GM10266 (cell line): Measurements from ENCODE around the gene HTR2B.

Experiments used
- DNase-seq: peaks from one replicate; pipeline ENCODE4 v3.0.0; 2012; ENCODE audit errors: extremely low spot score
- TF ChIP-seq, protein P1 (sequence below): IDR thresholded peaks from 2 replicates; pipeline ENCODE4 v1.5.1; 2012; ENCODE audit warnings: mild to moderate bottlenecking, low read depth; ENCODE audit not compliant: control insufficient read depth, insufficient read depth; ENCODE audit errors: missing control alignments

Gene HTR2B

DNA sequence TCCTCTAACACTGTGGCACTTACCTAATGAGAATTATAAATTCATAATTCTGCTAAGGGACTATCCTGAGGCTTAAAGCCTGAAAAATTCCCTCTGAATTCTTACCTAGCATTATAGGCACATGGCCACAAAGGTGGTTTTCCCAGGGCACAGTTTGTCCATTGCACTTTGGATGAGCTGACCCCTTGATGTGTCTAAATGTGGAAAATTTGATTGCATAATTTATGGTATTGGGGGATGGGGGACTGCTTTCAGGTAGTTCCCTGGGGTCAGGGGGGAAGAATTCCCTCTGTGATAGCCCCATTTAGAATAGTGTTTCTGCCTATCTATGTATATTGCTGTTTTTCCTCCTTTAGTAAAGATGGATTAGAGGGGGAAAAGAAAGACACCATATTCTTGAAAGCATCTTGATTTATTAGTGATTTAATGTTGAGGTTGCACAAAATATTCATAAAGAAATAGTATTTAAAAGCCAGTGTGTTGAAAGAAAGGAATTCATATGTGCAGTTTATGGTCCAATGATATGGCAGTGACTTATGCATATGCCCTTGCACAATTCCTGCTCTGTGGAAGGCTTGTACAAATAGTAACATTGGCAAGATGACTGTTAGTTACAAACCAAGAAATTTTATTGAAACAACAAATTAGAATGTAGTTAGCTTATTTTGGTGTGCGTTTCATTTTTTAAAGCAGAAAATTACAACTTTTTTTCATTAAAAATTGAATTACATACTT is 8.7 kb upstream of the HTR2B start:
- no peak for DNase-seq

DNA sequence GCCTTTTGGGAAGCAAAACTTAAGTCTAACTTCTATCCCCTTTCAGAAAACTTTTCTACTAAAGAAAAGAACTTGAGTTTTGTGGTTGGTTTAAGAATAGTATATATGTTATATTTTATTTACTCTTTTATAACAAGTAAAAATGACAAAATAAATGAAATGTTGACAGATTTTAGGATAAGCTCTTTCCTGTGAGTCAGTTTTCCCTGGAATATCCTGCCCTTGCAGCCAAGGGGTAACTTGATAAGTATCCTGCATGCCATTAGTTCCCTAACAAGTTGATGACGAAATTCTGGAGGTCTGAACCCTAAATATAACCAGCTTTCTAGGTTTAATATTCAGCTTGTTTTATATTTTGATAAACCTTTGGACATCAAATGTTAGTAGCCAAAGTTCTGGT is 7.3 kb upstream of the HTR2B start:
- TF ChIP-seq, protein P1, sequence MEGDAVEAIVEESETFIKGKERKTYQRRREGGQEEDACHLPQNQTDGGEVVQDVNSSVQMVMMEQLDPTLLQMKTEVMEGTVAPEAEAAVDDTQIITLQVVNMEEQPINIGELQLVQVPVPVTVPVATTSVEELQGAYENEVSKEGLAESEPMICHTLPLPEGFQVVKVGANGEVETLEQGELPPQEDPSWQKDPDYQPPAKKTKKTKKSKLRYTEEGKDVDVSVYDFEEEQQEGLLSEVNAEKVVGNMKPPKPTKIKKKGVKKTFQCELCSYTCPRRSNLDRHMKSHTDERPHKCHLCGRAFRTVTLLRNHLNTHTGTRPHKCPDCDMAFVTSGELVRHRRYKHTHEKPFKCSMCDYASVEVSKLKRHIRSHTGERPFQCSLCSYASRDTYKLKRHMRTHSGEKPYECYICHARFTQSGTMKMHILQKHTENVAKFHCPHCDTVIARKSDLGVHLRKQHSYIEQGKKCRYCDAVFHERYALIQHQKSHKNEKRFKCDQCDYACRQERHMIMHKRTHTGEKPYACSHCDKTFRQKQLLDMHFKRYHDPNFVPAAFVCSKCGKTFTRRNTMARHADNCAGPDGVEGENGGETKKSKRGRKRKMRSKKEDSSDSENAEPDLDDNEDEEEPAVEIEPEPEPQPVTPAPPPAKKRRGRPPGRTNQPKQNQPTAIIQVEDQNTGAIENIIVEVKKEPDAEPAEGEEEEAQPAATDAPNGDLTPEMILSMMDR = no peak

More for the DNA sequence above, 8.7 kb upstream of the HTR2B start:
- TF ChIP-seq, protein P1 = no peak

DNA sequence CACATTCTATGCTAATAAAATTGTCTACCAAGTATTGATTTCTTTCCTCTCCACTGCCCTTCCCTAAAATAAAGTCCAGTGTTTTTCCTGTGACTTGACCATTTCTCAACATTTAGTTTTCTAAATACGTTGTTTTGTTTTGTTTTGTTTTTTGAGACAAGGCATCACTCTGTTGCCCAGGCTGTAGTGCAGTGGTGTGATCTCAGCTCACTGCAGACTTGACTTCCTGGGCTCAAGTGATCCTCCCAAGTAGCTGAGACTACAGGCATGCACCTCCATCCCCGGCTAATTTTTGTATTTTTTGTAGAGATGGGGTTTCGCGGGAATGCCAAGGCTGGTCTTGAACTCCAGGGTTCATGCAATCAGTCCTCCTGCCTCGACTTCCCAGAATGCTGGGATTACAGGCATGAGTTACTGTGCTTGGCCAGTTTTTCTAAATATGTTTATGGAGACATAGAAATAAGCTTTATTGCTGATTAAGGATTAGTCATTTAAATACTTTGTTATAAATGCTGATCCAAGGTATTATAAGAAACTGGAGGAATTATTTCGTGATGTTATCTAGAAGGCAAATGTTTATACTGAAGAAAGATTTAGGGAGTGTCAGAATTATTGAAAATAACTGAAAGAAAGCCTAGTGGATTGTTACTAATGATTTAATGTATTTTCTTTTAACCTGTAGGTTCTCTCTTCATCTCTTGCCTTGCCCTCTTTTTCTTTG is 5.7 kb upstream of the HTR2B start:
- DNase-seq = no peak
- TF ChIP-seq, protein P1 = no peak

More for the DNA sequence above, 7.3 kb upstream of the HTR2B start:
- no peak for DNase-seq

DNA sequence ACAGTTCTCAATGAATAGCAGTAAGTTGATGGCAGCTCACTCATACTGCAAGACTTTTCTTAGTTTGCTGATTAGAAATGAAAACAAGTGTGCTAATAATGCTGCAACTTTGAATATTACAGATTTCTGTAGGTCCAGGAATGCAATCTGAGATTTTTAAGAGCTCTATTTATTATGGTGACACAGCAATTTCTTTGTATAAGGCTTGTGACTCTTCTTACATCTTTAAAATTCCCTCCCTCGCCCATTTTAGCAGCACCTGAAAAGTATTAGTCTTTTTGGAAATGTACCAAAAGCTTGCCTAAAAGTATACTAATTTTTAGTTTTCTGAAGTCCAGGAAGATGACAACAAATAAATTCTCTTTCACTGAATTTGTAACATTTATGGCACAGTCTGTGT is 4.4 kb upstream of the HTR2B start:
- DNase-seq = no peak
- TF ChIP-seq, protein P1 = no peak

DNA sequence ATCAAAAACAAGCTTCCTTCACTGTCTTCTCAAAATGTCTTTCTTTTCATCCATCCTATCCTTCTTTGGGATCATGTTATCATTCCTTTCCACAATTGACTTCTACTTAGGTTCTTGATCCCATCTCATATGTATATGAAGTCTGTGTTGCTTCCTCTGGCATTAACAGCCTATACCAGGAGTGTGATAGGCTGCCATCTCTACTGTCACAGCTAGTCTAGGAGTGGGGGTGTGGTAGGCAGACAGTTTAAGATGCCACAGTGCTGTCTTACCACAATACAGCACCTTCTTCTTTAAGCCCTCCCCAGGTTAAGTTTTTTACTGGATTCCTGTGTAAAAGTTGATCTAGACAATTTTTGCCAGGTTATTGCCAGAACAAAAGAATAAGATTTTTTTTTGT is 3.7 kb upstream of the HTR2B start:
- DNase-seq = no peak
- TF ChIP-seq, protein P1 = no peak

DNA sequence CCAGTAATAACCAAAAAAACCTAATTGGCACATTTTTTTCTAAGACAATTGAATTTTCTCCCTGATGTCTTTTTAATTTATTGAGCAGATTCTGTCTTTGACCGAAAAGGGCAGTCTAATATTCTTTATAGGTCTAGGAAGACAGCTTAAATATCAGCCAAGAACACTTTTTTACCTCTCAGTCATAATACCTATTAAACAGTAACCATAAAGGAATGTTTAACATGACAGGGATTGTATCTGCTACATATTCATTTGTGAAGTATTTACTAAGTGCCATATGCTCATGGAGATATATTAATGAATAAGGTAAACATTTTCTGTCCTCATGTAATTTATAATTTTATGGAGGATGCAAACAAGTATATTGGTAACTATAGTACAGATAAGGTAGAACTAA is 3.1 kb upstream of the HTR2B start:
- TF ChIP-seq, protein P1 = no peak
- no peak for DNase-seq

DNA sequence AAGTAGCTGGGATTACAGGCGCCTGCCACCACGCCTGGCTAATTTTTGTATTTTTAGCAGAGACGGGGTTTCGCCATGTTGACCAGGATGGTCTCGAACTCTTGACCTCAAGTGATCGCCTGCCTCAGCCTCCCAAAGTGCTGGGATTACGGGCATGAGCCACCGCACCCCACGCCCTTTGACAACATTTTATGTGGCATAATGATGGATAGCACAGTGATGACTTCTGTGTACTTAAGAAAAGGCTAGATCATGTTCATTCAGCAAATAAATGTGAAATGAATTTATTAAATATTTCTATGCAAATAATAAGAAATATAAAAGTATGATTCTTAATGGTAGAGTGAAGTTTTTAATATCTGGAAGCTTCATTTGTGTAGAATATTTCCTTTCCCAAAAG is 2.6 kb upstream of the HTR2B start:
- DNase-seq = no peak
- TF ChIP-seq, protein P1 = no peak
